ENCODE measurements around the gene KRTAP4-12. TPM values are rescaled to one million over a fixed set of nuclear protein-coding genes. Genes with fewer than 3 reads are reported as not detected.

KRTAP4-12 gene
- polyA plus RNA-seq, 1 donor (not counting 4 experiments of a cell fraction or from before 2014, with no cell fraction given), result not detected

- Histone ChIP-seq H2AFZ (ENCODE audit: control insufficient read depth, low read length) (no peak overlapping the region), H3K79me2 (ENCODE audit: control insufficient read depth, insufficient read depth, low read length) (no peaks in the 10 kb centered on the region), H3K9ac (ENCODE audit: control insufficient read depth, extremely low read depth, insufficient read depth, low read length) (no peak overlapping the region), H4K20me1 (ENCODE audit: control insufficient read depth, extremely low read depth, insufficient read depth, low read length) (no peaks in the 10 kb centered on the region), H3K4me3 (ENCODE audit: control insufficient read depth in 2 of 3, extremely low read depth in 1 of 3, insufficient read depth in 2 of 3, low read depth in 1 of 3, low read length in 3 of 3) (no peak overlapping the region), H3K9me3 (ENCODE audit: control insufficient read depth, low read depth, low read length) (no peaks in the 10 kb centered on the region), H3K36me3 (ENCODE audit: control insufficient read depth in 2 of 2, extremely low read depth in 1 of 2, insufficient read depth in 2 of 2, low read length in 2 of 2) (no peaks in the 10 kb centered on the region), H3K9me1 (ENCODE audit: control insufficient read depth, extremely low read depth, insufficient read depth, low read length) (no peaks in the 10 kb centered on the region), H3K27me3 (ENCODE audit: control insufficient read depth, extremely low read depth, insufficient read depth, low read length) (no peaks in the 10 kb centered on the region), H3K27ac (ENCODE audit: control insufficient read depth, insufficient read depth, low read length) (no peak overlapping the region), H3K4me1 (ENCODE audit: control insufficient read depth, extremely low read depth, insufficient read depth, low read length) (no peaks in the 10 kb centered on the region), H3K4me2 (ENCODE audit: control insufficient read depth, extremely low read depth, insufficient read depth, low read depth, low read length) (no peak overlapping the region)
- dilution Hi-C loops (cut with MboI; ENCODE audit: extremely low pct_ligation_motif_present, low sequenced_read_pairs), result no loop called here
- TF ChIP-seq CTCF (optimal IDR thresholded peaks at IDR 0.05 in 1 of 3, IDR thresholded peaks at IDR 0.05 in 1 of 3, conservative IDR thresholded peaks at IDR 0.05 in 1 of 3; ENCODE audit: extremely low read depth in 1 of 3, insufficient read depth in 2 of 3, low read length in 3 of 3) (no peak), EZH2 (IDR thresholded peaks at IDR 0.05; ENCODE audit: low read length) (no peak)
- FAIRE-seq, result no peak
- DNase-seq (ENCODE audit: low read depth, low spot score), result no peak
These were observed 50.3 kb downstream of the KRTAP4-12 start for GRCh38 chr17:41073676-41074075.

Other genes with a start within 250 kb of the KRTAP4-12 start
- not detected in 3 replicates for gene KRT20, start 238.9 kb downstream of the KRTAP4-12 start, polyA plus RNA-seq
- gene KRT23, start 186.5 kb downstream of the KRTAP4-12 start, polyA plus RNA-seq, result 8.2 to 14.4 TPM (median 9.3 TPM) in 3 replicates
- 0.05 TPM in 1 of 3 replicates, not detected in the others for gene KRT39, start 157.2 kb downstream of the KRTAP4-12 start, polyA plus RNA-seq
- gene KRT40, start 139.9 kb downstream of the KRTAP4-12 start, polyA plus RNA-seq, result 0.03 TPM in 2 of 3 replicates, not detected in the other
- gene KRTAP3-3, start 130.0 kb downstream of the KRTAP4-12 start, polyA plus RNA-seq, result not detected in 3 replicates
- gene KRTAP3-2, start 124.3 kb downstream of the KRTAP4-12 start, polyA plus RNA-seq, result not detected in 3 replicates
- not detected in 3 replicates for gene KRTAP3-1, start 115.1 kb downstream of the KRTAP4-12 start, polyA plus RNA-seq
- 0.05 to 0.23 TPM (median 0.08 TPM) in 3 replicates for gene KRTAP1-5, start 97.0 kb downstream of the KRTAP4-12 start, polyA plus RNA-seq
- gene KRTAP1-4, start 94.0 kb downstream of the KRTAP4-12 start, polyA plus RNA-seq, result not detected in 3 replicates
- not detected in 3 replicates for gene KRTAP1-3, start 89.3 kb downstream of the KRTAP4-12 start, polyA plus RNA-seq
- gene KRTAP1-1, start 82.7 kb downstream of the KRTAP4-12 start, polyA plus RNA-seq, result 0.07 to 0.13 TPM in 2 of 3 replicates, not detected in the other
- not detected in 3 replicates for gene KRTAP2-1, start 76.9 kb downstream of the KRTAP4-12 start, polyA plus RNA-seq
- gene KRTAP2-2, start 69.0 kb downstream of the KRTAP4-12 start, polyA plus RNA-seq, result not detected in 3 replicates
- gene KRTAP2-3, start 64.1 kb downstream of the KRTAP4-12 start, polyA plus RNA-seq, result 8.4 to 21.3 TPM (median 9.0 TPM) in 3 replicates
- gene KRTAP2-4, start 58.3 kb downstream of the KRTAP4-12 start, polyA plus RNA-seq, result 0.12 TPM in 1 of 3 replicates, not detected in the others
- gene KRTAP4-7, start 40.0 kb downstream of the KRTAP4-12 start, polyA plus RNA-seq, result not detected in 3 replicates
- not detected in 3 replicates for gene KRTAP4-8, start 26.0 kb downstream of the KRTAP4-12 start, polyA plus RNA-seq
- not detected in 3 replicates for gene KRTAP4-16, start 22.0 kb downstream of the KRTAP4-12 start, polyA plus RNA-seq
- gene KRTAP4-9, start 18.8 kb downstream of the KRTAP4-12 start, polyA plus RNA-seq, result not detected in 3 replicates
- not detected in 3 replicates for gene KRTAP4-11, start 5.8 kb downstream of the KRTAP4-12 start, polyA plus RNA-seq
- not detected in 3 replicates for gene KRTAP4-6, start 16.4 kb upstream of the KRTAP4-12 start, polyA plus RNA-seq
- gene KRTAP4-5, start 25.6 kb upstream of the KRTAP4-12 start, polyA plus RNA-seq, result not detected in 3 replicates
- gene KRTAP4-4, start 36.6 kb upstream of the KRTAP4-12 start, polyA plus RNA-seq, result not detected in 3 replicates
- not detected in 3 replicates for gene KRTAP4-3, start 44.0 kb upstream of the KRTAP4-12 start, polyA plus RNA-seq
- gene KRTAP4-2, start 54.0 kb upstream of the KRTAP4-12 start, polyA plus RNA-seq, result not detected in 3 replicates
- not detected in 3 replicates for gene KRTAP4-1, start 60.7 kb upstream of the KRTAP4-12 start, polyA plus RNA-seq
- not detected in 3 replicates for gene KRTAP9-1, start 65.7 kb upstream of the KRTAP4-12 start, polyA plus RNA-seq
- not detected in 3 replicates for gene KRTAP9-2, start 102.5 kb upstream of the KRTAP4-12 start, polyA plus RNA-seq
- not detected in 3 replicates for gene KRTAP9-3, start 108.3 kb upstream of the KRTAP4-12 start, polyA plus RNA-seq
- not detected in 3 replicates for gene KRTAP9-8, start 113.8 kb upstream of the KRTAP4-12 start, polyA plus RNA-seq
- not detected in 3 replicates for gene KRTAP9-4, start 125.5 kb upstream of the KRTAP4-12 start, polyA plus RNA-seq
- not detected in 3 replicates for gene KRTAP9-9, start 131.2 kb upstream of the KRTAP4-12 start, polyA plus RNA-seq
- not detected in 3 replicates for gene KRTAP9-6, start 141.2 kb upstream of the KRTAP4-12 start, polyA plus RNA-seq
- not detected in 3 replicates for gene KRTAP9-7, start 151.5 kb upstream of the KRTAP4-12 start, polyA plus RNA-seq
- gene KRTAP29-1, start 178.7 kb upstream of the KRTAP4-12 start, polyA plus RNA-seq, result not detected in 3 replicates
- gene KRTAP16-1, start 185.1 kb upstream of the KRTAP4-12 start, polyA plus RNA-seq, result not detected in 3 replicates
- not detected in 3 replicates for gene KRTAP17-1, start 191.5 kb upstream of the KRTAP4-12 start, polyA plus RNA-seq
- 0.14 TPM in 1 of 3 replicates, not detected in the others for gene KRT33A, start 226.6 kb upstream of the KRTAP4-12 start, polyA plus RNA-seq
- 0.18 to 0.33 TPM (median 0.21 TPM) in 3 replicates for gene KRT33B, start 245.6 kb upstream of the KRTAP4-12 start, polyA plus RNA-seq